Tibial nerve (tissue), 4 donors: ENCODE data around the gene POLR1E. TPM values are rescaled to one million over a fixed set of nuclear protein-coding genes. Genes with fewer than 3 reads are reported as not detected.

Experiments used
- DNase-seq, 2 donors: peaks; one replicate each; pipeline ENCODE4 v3.0.0-alpha.2; 2019; ENCODE audit warnings: low spot score in 2 of 2
- H3K27ac ChIP-seq, 4 donors: fragments of 200-600 bp; sonication (generic) in 3 of 4; one replicate each; pipeline ENCODE4 v1.5.1; 2017 to 2019; ENCODE audit warnings: mild to moderate bottlenecking in 1 of 4
- H3K27me3 ChIP-seq, 2 donors: fragments of 200-600 bp; sonication (generic) in 1 of 2; one replicate each; pipeline versions ENCODE4 v1.5.1 to v1.6.0; 2017 to 2019
- H3K36me3 ChIP-seq, 3 donors: fragments of 200-600 bp; sonication (generic); one replicate each; pipeline ENCODE4 v1.5.1; 2018 to 2019
- H3K4me1 ChIP-seq, 4 donors: fragments of 200-600 bp; sonication (generic) in 3 of 4; one replicate each; pipeline ENCODE4 v1.5.1; 2017 to 2019
- H3K4me3 ChIP-seq, 4 donors: fragments of 200-600 bp; sonication (generic) in 3 of 4; one replicate each; pipeline ENCODE4 v1.5.1; 2017 to 2019; ENCODE audit warnings: mild to moderate bottlenecking in 1 of 4, moderate library complexity in 1 of 4
- H3K9me3 ChIP-seq, 4 donors: fragments of 200-600 bp; sonication (generic) in 3 of 4; one replicate each; pipeline ENCODE4 v1.5.1; 2017 to 2019
- EP300 ChIP-seq, 2 donors: sonication (generic); formaldehyde crosslinking; IDR thresholded peaks; one replicate each; pipeline ENCODE4 v1.6.1; 2017; ENCODE audit warnings: antibody characterized with exemption in 2 of 2, mild to moderate bottlenecking in 1 of 2
- POLR2A ChIP-seq, 2 donors: fragments of 450-650 bp; IDR thresholded peaks; one replicate each; pipeline ENCODE4 v1.6.1; 2017; ENCODE audit warnings: antibody characterized with exemption in 2 of 2, mild to moderate bottlenecking in 2 of 2, moderate library complexity in 2 of 2
- WGBS, 2 donors: methylation state at CpG; one replicate each; pipeline ENCODE4 v1.1.5; 2018; 5-methylcytosine and 5-hydroxymethylcytosine counted together
- total RNA-seq, 4 donors: library from RNA; depleted of rRNA; stranded (reverse); fragments of >200 nt; gene quantifications; one replicate each; pipeline ENCODE4 v1.1.0, GENCODE V29; 2016
- TF ChIP-seq, protein P1 (sequence below), 5 experiments: fragments of 200-600 bp in 3 of 5; fragments of 450-650 bp in 2 of 5; sonication (generic) in 3 of 5; IDR thresholded peaks; one replicate each; pipeline ENCODE4 v1.5.1; 2016 to 2019; ENCODE audit warnings: antibody characterized with exemption in 5 of 5, mild to moderate bottlenecking in 3 of 5, moderate library complexity in 2 of 5

Gene POLR1E
- total RNA-seq, 4 donors from 2014 or later, result 14.1 to 22.1 (median 16.4) TPM

DNA sequence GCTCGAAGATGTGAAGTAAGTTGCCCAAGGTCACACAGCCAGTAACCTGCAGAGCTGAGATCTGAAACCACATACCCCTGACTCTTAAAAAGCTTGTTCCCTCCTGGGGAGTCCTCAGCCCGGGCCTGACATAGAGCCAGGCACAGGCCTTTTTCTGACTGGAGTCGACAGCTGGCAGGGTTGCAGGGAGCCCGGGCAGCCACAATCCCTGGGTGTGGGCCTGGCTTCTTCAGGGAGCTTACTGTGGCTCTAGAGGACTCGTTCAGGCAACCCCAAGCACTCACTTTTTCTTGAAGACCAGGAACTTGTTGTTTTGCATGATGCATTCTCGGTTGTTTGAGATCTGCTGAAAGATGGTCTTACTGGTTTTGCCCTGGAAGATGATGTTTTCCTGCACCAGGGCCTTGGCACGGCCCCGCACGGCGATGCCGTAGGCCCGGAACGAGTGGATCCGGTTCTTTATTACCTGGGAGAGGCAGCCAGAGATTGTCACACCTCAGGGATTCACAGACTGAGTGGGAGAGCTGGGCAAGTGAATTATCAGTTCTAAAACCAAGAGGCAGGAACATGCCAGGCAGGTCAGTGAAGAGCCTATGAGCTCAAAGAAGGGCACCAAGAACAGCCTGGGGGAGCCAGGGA lies 30.0 kb downstream of the POLR1E start:
- H3K27me3 ChIP-seq, result no peaks in the 10 kb centered on the region
- DNase-seq, result no peak
- 90 to 97% methylated on average over 14 of the region's 14 CpGs for WGBS, 2 donors
- no peak overlapping the region for H3K27ac ChIP-seq
- peaks cover 0 to 91% (median 0%) of the 10 kb centered on the region in 3 donors for H3K36me3 ChIP-seq
- no peaks in the 10 kb centered on the region for H3K4me1 ChIP-seq
- no peaks in the 10 kb centered on the region for H3K9me3 ChIP-seq
- H3K4me3 ChIP-seq, result no peak overlapping the region
- TF ChIP-seq, protein P1, sequence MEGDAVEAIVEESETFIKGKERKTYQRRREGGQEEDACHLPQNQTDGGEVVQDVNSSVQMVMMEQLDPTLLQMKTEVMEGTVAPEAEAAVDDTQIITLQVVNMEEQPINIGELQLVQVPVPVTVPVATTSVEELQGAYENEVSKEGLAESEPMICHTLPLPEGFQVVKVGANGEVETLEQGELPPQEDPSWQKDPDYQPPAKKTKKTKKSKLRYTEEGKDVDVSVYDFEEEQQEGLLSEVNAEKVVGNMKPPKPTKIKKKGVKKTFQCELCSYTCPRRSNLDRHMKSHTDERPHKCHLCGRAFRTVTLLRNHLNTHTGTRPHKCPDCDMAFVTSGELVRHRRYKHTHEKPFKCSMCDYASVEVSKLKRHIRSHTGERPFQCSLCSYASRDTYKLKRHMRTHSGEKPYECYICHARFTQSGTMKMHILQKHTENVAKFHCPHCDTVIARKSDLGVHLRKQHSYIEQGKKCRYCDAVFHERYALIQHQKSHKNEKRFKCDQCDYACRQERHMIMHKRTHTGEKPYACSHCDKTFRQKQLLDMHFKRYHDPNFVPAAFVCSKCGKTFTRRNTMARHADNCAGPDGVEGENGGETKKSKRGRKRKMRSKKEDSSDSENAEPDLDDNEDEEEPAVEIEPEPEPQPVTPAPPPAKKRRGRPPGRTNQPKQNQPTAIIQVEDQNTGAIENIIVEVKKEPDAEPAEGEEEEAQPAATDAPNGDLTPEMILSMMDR (IDR thresholded peaks at IDR 0.05), result no peak
- TF ChIP-seq EP300 (IDR thresholded peaks at IDR 0.05), result no peak
- TF ChIP-seq POLR2A (IDR thresholded peaks at IDR 0.05), result no peak

DNA sequence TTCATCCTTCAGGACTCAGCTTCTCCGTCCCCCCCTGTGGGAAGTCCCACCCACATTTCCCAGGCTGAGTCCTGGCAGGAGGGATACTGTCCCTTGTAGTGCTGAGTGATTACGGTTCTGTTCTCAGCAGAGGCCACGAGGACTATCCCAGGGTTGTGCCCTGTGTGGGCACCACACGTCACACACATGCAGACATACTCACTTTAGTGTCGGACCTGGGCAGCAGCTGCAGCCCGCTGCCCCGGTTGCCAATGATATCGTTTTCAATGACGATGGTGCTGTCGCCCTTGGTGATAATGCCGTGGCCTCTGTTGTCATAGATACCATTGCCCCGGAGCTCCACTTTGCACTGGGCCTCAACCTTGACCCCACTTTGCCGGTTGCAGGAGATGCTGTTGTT lies 32.2 kb downstream of the POLR1E start:
- Histone ChIP-seq H3K36me3 (peaks cover 0 to 91% (median 0%) of the 10 kb centered on the region in 3 donors), H3K27me3 (no peaks in the 10 kb centered on the region), H3K27ac (no peak overlapping the region), H3K4me1 (no peaks in the 10 kb centered on the region), H3K9me3 (no peaks in the 10 kb centered on the region), H3K4me3 (no peak overlapping the region)
- DNase-seq, result no peak
- 75 to 86% methylated on average over 11 to 12 of the region's 13 CpGs for whole genome bisulfite sequencing, 2 donors
- TF ChIP-seq EP300 (IDR thresholded peaks at IDR 0.05), result no peak
- TF ChIP-seq, protein P1 (IDR thresholded peaks at IDR 0.05), result no peak
- TF ChIP-seq POLR2A (IDR thresholded peaks at IDR 0.05), result no peak

DNA sequence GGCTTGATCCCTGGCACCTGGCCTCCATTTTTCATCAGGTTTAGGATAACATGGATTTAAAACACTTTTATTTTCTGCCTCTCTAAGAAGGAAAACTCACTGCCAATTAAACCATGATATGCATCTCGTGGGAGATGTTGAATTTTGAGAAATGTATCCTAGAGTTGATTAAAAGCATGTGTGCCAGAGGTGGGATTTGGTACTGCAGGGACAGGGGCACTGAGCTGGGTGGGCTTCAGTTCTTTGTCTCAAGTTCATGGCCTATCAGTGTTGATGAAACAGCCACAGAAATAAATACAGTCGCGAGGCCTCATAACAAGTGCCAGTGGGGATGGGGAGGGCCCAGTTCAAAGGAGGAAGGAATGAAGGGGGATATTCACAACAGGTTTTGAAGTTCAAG lies 34.9 kb downstream of the POLR1E start:
- TF ChIP-seq POLR2A (IDR thresholded peaks at IDR 0.05) (no peak), EP300 (IDR thresholded peaks at IDR 0.05) (no peak)
- TF ChIP-seq, protein P1 (IDR thresholded peaks at IDR 0.05), result no peak
- Histone ChIP-seq H3K4me1 (no peaks in the 10 kb centered on the region), H3K27ac (no peak overlapping the region), H3K27me3 (no peaks in the 10 kb centered on the region), H3K9me3 (no peaks in the 10 kb centered on the region), H3K4me3 (no peak overlapping the region), H3K36me3 (peaks cover 0 to 91% (median 0%) of the 10 kb centered on the region in 3 donors)
- 59 to 67% methylated on average over 3 of the region's 3 CpGs for WGBS, 2 donors
- DNase-seq, result no peak

DNA sequence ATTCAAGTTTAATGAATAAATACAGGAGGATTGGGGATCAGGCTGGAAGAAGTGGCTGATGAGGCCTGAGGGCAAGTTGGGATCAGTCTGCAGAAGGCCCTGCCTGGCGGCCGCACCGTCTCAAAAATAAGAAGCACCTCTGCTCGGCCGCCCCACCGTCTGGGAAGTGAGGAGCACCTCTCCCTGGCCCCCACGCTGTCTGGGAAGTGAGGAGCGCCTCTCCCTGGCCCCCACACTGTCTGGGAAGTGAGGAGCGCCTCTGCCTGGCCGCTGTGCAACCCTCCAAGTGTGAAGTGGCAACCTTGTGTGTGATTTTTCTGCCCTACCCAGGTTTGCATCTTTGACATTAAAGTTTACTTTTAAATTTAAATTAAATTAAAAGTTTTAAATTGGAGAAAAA lies 35.4 kb downstream of the POLR1E start:
- Histone ChIP-seq H3K9me3 (no peaks in the 10 kb centered on the region), H3K27ac (no peak overlapping the region), H3K36me3 (peaks cover 0 to 91% (median 4%) of the 10 kb centered on the region in 3 donors), H3K4me3 (no peak overlapping the region), H3K4me1 (no peaks in the 10 kb centered on the region), H3K27me3 (no peaks in the 10 kb centered on the region)
- DNase-seq, result no peak
- TF ChIP-seq EP300 (IDR thresholded peaks at IDR 0.05) (no peak), POLR2A (IDR thresholded peaks at IDR 0.05) (no peak)
- TF ChIP-seq, protein P1 (IDR thresholded peaks at IDR 0.05), result no peak
- WGBS, 2 donors, result 77 to 82% methylated on average over 10 of the region's 10 CpGs

DNA sequence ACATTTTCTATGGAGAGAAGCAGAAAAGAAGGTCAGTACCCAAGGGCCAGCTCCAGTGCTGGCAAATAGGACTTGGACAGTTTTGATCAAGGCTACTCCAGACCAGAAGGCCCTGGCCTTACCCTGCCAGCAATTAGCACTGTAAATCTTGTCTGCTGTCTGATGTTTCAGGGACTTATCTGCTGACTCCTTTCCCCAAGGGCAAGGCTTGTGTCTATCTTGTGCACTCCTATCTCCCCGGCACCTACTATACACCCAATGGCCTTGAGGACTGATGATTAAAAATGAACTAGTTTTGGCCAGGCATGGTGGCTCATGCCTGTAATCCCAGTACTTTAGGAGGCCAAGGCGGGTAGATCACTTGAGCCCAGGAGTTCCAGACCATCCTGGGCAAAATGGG lies 37.2 kb downstream of the POLR1E start:
- TF ChIP-seq EP300 (IDR thresholded peaks at IDR 0.05) (no peak), POLR2A (IDR thresholded peaks at IDR 0.05) (no peak)
- TF ChIP-seq, protein P1 (IDR thresholded peaks at IDR 0.05), result no peak
- 95 to 100% methylated on average over 2 of the region's 2 CpGs for WGBS, 2 donors
- peaks cover 0 to 95% (median 7%) of the 10 kb centered on the region in 3 donors for H3K36me3 ChIP-seq
- no peaks in the 10 kb centered on the region for H3K4me1 ChIP-seq
- H3K27ac ChIP-seq, result no peak overlapping the region
- no peak overlapping the region for H3K4me3 ChIP-seq
- H3K9me3 ChIP-seq, result no peaks in the 10 kb centered on the region
- H3K27me3 ChIP-seq, result no peaks in the 10 kb centered on the region
- no peak for DNase-seq
